ENCODE data around the gene DR1.
"Not testable (repeated sequence)": the region's sequence is repeated elsewhere in the genome, so short reads cannot be mapped to it uniquely, and the experiment has no call there.

Gene DR1

GRCh38 chr1:93374334-93375106 lies 28.8 kb downstream of the DR1 start:
- DNase-seq (ENCODE audit: low read depth in 2 of 3, low spot score in 2 of 3), result no peak

GRCh38 chr1:93384656-93385055 lies 38.9 kb downstream of the DR1 start:
- DNase-seq (ENCODE audit: low read depth in 2 of 3, low spot score in 2 of 3), result no peak

- not testable (repeated sequence) for DNase-seq (ENCODE audit: low read depth in 2 of 3, low spot score in 2 of 3)
Observed at GRCh38 chr1:93386268-93386667, 40.6 kb downstream of the DR1 start.

- DNase-seq (ENCODE audit: low read depth in 2 of 3, low spot score in 2 of 3), result no peak
Observed at GRCh38 chr1:93394514-93394913, 48.8 kb downstream of the DR1 start.

- no peak for DNase-seq (ENCODE audit: low read depth in 2 of 3, low spot score in 2 of 3)
Observed at GRCh38 chr1:93395195-93395594, 49.5 kb downstream of the DR1 start.

- no peak for DNase-seq (ENCODE audit: low read depth in 2 of 3, low spot score in 2 of 3)
Observed at GRCh38 chr1:93399781-93400180, 54.1 kb downstream of the DR1 start.

- no peak for DNase-seq (ENCODE audit: low read depth in 2 of 3, low spot score in 2 of 3)
Observed at GRCh38 chr1:93408203-93408602, 62.5 kb downstream of the DR1 start.

GRCh38 chr1:93411000-93411399 lies 65.3 kb downstream of the DR1 start:
- DNase-seq (ENCODE audit: low read depth in 2 of 3, low spot score in 2 of 3), result no peak

- no peak for DNase-seq (ENCODE audit: low read depth in 2 of 3, low spot score in 2 of 3)
Observed at GRCh38 chr1:93414749-93415148, 69.0 kb downstream of the DR1 start.

- no peak for DNase-seq (ENCODE audit: low read depth in 2 of 3, low spot score in 2 of 3)
Observed at GRCh38 chr1:93415296-93415695, 69.6 kb downstream of the DR1 start.

GRCh38 chr1:93416183-93416582 lies 70.5 kb downstream of the DR1 start:
- DNase-seq (ENCODE audit: low read depth in 2 of 3, low spot score in 2 of 3), result no peak
